A673 (cell line): ENCODE measurements around the gene ROBO2.

Source experiments
- CTCF ChIP-seq: fragments of 300-800, 200-600 bp; sonication (generic); conservative IDR thresholded peaks from 2 replicates; pipeline ENCODE4 v1.5.1; 2017; ENCODE audit warnings: low read depth, mild to moderate bottlenecking, antibody characterized with exemption, low read length, moderate library complexity, mixed read lengths
- EZH2 ChIP-seq: fragments of 200-600 bp; sonication (generic); IDR thresholded peaks from 2 replicates; pipeline ENCODE4 v1.6.1; 2017; ENCODE audit warnings: borderline replicate concordance, low read depth, mild to moderate bottlenecking, mixed read lengths, antibody characterized with exemption, low read length; ENCODE audit not compliant: poor library complexity, severe bottlenecking

- no peak for TF ChIP-seq CTCF
- no peak for TF ChIP-seq EZH2
These were observed 285.4 kb downstream of the ROBO2 start for GRCh38 chr3:77325280-77325679.
